NCI-H460 (cell line): ENCODE data around the gene ANKRD65. TPM values are rescaled to one million over a fixed set of nuclear protein-coding genes. Genes with fewer than 3 reads are reported as not detected.
"Not testable (repeated sequence)": the region's sequence is repeated elsewhere in the genome, so short reads cannot be mapped to it uniquely, and the experiment has no call there.

Experiments used
- DNase-seq: peaks from one replicate; pipeline ENCODE4 v3.0.0-alpha.2; 2016; ENCODE audit warnings: low read depth; ENCODE audit errors: extremely low read depth
- polyA plus RNA-seq: library from polyadenylated mRNA; depleted of rRNA; stranded (reverse); fragments of >200 nt; gene quantifications from 2 replicates; pipeline ENCODE4 v1.2.3, GENCODE V29; 2014; cell fraction: nucleus; rRNA removed
- total RNA-seq: library from RNA; depleted of rRNA; stranded (reverse); fragments of >200 nt; shearing (Covaris generic); gene quantifications from 2 replicates; pipeline ENCODE4 v1.2.3, GENCODE V29; 2014; rRNA removed

Gene ANKRD65
- total RNA-seq: 0.15 TPM in 1 of 2 replicates, not detected in the other
- polyA plus RNA-seq: 0.13 and 0.32 TPM in 2 replicates

DNA sequence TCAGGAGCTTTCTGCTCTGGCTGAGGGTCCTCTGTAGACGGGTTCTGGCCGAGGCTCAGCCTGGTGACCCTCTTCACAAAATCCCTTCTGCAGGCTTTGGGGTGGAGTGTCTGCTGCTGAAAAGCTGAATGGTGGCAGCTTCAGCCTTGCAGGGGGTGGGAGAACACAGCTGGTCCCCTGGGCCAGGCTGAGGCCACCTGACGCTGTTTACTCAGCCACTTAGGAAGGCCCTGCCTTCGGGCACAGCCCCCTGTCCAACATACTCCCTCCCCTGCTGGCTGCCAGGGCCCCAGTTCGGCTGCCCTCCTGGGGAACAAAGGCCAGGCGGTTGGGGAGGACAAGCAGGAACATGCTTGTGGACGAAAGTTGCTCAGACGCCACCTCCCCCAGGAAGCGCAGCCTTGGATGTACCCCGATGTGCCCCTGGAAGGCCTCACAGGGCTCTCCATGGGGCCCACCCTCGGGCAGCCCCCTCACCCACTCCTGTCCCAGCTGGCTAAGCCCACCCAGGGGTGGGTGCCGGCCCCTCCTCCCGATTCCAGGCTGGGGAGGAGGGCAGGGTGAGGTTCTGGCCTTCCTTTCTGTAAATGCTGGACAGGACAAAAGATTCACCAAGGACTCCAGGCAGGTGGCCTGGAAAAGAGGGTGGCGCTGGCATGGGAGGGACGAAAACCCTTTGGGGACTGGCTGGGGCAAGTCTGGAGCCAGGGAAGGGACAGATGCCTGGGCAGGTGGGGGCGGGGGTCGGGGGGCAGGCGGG lies at the start of gene ANKRD65:
Gene ANKRD65, minus strand, starts transcription at position 130 of the 760 bp plus-strand sequence. CDS start 271 bp downstream, outside the sequence.
- no peak for DNase-seq

DNA sequence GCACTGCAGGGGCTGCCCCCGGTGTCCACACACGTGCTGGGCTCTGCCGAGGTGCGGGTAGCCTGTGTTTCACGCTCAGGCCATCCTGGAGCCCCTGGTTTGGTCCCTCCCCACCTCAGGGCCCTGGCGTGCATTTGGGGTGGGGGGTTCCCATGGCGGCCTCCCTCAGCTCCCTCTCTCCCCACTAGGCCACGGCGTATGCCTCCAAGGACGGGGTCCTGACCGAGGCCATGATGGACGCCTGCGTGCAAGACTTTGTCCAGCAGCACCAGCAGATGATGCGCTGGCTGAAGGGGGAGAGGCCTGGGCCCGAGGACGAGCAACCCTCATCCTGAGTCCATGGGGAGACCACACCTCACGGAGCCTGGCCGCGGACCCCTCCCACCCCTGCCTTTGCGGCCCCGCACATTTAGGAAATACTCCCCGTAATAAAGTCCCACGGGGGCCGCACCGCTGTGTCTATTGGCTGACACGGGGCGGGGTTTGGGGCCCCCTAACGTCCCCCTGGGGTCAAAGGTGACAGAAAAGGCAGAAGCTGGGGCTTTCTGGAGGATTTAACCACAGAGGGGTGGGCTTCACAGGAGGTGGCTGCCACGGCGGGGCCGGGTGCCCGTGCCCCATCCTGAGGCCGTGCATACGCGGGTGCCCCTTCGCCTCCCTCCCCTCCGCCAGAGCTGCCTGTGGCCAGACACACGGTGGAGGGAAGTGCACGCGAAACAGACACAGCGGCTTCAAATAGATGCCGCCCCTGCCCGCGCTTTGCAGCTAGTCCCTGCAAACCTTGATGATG lies 47.3 kb upstream of the ANKRD65 start:
- not testable (repeated sequence) for DNase-seq

DNA sequence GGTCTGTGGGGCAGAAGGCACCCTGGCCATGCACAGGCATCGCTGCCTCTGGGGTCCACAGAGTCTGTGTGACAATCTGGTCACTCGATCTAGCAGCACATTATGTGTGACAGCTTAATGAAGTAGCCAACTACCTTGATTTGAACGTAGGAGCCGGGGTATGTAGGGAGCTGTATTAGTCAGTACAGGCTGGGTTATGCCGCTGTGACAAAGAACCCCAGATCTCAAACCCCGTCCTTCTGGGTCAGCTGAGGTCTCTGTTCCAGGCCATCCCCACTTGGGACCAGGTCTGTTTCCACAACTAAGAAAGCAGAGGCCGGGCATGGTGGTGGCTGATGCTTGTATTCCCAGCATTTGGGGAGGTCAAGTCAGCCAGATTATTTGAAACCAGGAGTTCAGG lies 42.2 kb upstream of the ANKRD65 start:
- no peak for DNase-seq

DNA sequence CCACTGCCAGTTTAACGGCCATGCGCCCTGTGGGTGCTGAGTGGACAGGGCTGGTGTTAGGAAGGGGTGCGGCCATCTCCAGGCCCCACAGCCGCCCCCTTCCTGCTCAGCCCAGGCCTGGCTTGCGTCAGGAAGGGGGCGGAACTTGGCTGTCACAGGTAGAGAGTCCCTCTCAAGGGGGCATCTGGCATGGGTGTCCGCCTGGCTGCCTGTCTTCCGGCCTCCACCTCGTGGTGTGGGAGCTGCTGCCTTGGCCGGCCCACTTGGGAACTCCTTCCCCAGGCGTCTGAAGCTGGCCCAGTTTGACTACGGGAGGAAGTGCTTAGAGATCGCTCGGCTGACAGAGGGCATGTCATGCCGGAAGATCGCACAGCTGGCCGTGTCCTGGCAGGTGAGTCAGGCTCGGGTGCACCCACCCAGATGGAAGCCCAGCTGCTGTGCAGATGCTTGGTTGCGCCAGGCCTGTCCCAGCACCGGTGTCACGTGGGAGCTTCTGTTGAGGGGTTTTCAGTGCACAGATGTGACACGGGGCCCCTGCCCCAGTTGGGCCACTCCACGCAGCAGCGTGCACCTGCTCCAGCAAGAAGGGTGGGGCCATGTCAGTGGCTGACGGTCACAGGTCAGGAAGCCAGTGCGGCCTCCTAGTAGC lies 41.4 kb upstream of the ANKRD65 start:
- no peak for DNase-seq

DNA sequence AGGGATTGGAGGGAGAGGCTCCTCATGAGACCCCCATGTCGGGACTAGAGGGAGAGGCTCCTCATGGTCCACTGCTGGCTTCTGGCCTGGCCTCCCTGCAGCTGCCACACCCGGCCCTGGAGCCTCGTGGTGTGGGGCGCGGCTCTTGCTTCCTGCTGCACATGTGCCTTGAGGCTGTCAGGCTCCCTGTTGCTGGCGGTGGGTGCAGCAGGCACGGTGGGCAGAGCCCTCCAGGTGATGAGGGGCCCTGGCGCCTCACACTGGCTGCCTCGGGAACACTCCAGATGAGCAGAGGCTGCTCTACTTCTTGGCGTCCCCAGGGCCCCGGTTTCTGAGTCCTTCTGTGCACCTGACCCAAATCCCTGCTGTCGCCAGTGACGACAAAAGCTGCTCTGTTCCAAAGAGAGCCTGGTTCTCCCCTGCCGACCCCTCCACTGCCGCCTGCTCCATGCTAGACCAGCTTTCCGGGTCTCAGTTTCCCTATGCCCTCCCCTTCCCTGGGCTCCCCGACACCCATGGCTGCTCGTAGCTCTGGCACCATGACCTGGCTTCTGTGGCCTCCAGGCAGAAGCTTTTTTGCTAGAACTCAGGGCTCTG lies 40.7 kb upstream of the ANKRD65 start:
- no peak for DNase-seq

DNA sequence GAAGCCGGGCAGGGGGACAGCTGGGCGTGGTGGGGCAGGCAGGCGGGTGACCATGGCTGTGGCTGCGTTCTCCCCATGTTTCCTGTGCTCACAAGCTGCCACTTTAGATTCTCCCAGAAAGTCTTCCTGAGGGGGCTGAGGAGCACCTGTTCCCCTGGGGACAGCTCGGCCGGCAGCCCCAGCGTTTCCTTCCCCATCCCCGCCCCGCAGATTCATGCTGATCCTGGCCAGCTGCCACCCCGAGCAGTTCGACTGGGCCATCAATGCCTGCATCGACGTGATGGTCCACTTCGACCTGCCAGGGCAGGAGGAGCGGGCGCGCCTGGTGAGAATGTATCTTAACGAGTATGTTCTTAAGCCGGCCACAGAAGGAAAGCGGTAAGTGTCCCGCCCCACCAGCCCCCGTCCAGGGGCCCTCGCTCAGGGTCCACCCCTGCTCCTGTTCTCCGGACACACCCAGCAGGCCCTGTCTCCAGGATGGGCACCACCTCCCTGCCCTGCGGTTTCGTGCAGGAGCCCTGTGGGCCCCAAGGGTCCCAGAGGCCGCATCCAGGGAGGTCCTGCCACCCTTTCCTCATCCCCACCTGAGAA lies 39.6 kb upstream of the ANKRD65 start:
- no peak for DNase-seq

DNA sequence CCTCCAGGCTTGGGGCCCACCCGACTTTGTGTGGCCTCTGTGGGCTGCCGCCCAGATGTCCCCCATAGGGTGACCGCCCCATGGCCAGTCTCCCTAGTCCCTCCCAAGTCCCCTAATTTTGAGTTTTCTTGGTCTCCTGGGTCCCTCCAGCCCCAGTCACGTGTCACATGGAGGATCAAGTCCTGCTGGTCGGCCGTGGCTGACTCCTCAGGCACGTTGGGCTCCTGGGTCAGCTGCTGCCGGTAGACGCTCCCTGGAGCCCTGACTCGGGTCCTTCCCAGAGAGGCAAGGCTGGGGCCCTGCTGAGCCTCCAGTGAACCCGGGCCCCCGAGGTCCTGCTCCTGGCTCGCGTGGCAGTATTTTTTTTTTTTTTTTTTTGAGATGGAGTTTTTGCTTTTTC lies 38.6 kb upstream of the ANKRD65 start:
- not testable (repeated sequence) for DNase-seq

DNA sequence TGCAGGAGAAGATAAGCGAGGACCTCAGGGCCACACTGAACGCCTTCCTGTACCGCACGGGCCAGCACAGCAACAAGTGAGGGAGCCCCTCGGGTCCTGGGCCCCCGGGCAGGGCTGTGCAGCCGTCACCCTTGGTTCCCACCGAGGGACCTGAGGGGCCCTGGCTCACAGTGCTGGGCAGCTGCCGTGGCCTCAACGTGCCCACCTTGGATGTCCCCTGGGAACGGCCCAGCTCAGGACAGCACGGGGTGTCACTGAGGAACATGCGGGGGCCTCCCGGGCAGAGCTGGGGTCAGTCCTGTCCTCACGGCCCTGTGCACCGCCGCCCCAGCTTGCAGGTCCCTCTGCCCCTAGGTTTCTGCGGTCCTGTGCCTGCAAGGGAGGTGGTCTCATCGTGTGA lies 38.1 kb upstream of the ANKRD65 start:
- DNase-seq: not testable (repeated sequence)

DNA sequence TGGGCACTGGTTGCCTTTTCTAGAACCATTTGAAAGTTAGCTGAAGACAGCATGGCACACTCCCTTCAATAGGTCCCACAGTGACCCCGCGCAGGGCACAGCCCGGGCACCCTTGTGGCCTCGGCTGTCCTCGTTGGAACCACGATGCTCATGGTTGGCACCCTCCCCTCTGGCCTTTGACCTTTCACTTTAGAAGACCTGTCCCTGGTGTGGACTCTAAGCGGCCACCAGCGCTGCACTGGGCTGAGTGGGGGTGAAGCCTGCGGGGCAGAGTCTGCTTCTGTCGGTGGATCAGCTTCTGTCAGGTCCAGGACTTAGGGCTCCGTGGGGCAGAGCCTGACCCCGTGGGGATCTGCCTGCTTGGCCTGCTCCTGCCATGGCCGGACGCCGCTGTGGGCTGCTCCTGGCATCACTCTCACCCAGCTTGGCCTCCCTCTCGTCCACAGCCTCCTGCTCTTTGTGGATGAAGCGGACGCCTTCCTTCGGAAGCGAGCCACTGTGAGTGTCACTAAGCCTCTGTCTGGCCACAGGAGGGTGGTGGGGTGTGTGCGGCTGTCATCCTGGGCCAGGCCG lies 35.7 kb upstream of the ANKRD65 start:
- DNase-seq: not testable (repeated sequence)

DNA sequence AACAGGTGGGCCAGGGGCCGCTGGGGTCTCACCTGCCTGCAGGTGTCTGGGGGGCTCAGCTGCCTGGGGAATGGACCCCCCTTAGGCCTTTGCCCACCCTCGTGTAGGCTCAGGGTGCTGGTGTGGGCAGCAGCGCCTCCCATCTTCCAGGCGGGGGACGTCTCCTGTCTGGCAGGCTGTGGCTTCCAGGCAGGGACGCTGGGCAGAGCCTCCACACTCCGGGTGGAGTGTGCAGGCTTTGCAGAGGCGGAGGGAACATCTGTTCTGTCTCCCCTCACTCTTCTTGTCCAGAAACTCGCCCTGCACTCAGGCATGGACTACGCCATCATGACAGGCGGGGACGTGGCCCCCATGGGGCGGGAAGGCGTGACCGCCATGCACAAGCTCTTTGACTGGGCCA lies 34.9 kb upstream of the ANKRD65 start:
- not testable (repeated sequence) for DNase-seq

DNA sequence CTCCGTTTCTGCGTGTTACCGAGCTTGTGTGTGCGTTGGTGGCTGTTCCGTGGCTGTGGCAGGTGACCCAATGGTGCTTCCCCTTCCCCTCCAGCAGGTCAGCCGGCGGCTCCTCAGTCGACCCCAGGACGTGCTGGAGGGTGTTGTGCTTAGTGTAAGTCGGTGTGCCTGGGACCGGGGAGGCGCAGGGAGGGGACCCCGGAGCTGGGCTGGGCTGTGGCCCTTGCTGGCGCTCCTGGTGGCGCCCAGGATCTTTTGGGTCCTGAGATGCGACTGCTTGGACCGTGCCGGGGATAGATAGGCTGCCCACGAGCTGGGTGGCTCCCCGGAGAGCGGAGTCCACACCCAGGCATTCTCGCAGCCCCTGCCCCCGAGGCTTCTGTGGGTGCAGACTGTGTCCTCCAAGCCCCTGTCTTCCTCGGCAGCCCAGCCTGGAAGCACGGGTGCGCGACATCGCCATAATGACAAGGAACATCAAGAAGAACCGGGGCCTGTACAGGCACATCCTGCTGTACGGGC lies 34.3 kb upstream of the ANKRD65 start:
- DNase-seq: no peak

DNA sequence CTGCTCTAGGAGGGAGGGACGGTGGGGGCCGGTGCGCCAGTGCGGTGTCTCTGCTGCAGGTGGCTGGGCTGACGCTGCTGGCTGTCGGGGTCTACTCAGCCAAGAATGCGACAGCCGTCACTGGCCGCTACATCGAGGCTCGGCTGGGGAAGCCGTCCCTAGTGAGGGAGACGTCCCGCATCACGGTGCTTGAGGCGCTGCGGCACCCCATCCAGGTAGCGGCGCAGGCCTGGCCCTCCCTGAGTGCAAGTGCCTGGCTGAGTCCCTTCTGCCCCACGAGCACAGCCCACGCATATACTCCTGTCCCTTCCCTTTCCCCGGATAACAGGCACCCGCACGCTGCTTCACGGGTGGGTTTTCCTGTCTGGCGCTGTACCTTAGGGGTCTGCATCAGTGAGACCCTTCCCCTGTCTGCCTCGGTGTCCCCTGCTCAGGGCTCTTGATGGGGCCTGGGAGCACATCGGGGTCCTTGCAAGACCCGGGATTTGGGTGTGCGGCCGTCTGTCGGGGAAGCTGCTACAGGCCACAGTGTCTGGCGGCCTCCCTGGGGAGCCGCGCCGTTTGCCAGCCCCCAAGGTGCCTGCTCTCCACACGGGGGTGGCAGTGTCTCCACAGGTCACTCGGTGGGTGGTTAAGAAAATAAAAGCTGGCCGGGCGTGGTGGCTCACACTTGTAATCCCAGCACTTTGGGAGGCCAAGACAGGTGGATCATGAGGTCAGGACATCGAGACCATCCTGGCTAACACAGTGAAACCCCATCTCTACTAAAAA lies 33.4 kb upstream of the ANKRD65 start:
- not testable (repeated sequence) for DNase-seq

DNA sequence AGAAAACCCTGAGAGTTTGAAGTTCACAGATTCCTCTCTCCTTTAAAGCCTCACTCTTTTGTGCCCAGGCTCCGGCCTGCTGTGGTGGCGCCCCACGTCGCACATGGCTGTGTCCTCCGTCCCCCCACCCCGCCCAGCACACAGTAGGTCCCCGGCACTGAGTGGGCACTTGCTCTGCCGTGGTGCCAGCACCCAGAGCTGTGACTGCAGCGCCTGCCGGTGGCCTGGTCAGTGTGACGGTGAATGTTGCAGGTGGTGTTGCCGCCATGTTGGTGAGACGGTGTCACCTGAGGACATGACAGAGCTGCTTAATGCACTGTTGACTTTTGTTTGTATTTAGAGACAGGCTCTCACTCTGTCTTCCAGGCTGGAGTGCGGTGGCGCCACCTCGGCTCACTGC lies 31.8 kb upstream of the ANKRD65 start:
- no peak for DNase-seq

DNA sequence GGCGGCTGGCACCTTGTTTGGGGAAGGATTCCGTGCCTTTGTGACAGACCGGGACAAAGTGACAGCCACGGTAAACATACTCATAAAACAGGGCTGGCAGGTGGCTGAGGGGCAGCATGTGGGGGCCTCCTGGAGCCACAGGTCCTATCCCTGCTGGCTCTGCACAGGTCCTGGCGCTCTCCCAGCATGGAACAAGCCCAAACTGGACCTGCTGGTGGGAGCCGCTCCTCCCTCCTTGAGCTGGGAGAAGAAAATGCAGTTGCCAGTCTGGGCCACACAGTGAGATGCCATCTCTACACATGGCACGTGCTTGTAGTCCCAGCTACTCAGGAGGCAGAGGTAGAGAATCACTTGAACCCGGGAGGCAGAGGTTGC lies 31.3 kb upstream of the ANKRD65 start:
- DNase-seq: not testable (repeated sequence)

DNA sequence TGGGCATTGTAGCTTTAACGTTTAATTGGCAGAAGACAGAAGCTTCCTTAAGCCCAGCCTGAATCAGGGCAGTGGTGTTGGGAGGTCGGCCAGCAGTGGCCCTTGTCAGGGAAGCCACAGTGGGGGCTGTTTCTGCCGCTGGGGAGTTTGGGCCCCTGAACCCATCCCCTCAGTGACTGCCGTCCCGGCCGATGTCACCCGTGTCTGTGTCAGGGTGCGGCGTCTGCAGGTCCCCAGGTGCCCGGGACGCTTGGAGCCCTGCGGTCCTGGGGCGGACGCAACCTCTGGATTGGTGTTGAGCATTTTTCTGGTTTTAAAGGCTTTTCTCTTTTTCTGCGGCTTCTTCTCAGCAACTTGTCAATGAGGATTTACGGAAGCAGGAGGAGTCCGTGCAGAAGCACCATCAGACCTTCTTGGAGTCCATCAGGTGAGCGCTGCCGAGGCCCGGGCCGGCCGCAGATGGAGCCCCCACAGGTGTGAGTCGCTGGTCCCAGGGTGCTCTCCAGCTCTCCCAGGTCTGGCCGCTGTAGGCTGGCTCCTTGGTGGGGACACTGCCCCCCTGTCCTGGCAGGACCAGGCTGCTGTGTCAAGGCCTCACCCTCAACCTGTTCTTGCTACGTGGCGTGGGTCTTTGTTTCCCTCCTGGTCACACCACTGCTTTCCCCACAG lies 30.8 kb upstream of the ANKRD65 start:
- DNase-seq: no peak

DNA sequence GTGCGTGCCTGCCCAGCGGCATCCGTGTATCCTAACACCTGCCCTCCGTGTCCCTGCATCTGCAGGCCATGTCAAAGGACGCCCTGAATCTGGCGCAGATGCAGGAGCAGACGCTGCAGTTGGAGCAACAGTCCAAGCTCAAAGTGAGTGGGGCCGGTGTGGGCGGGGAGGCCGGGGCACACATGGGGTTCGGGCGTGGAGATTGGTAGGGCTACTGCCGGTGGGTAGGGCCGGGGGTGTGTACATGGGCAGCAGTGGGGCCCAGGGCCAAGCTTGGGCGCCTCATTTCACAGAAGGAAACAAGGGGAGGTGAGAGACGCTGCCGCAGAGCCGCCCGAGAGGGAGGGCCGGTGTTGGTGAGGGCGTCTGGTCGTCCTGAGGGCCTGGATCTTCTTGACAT lies 29.5 kb upstream of the ANKRD65 start:
- DNase-seq: not testable (repeated sequence)

DNA sequence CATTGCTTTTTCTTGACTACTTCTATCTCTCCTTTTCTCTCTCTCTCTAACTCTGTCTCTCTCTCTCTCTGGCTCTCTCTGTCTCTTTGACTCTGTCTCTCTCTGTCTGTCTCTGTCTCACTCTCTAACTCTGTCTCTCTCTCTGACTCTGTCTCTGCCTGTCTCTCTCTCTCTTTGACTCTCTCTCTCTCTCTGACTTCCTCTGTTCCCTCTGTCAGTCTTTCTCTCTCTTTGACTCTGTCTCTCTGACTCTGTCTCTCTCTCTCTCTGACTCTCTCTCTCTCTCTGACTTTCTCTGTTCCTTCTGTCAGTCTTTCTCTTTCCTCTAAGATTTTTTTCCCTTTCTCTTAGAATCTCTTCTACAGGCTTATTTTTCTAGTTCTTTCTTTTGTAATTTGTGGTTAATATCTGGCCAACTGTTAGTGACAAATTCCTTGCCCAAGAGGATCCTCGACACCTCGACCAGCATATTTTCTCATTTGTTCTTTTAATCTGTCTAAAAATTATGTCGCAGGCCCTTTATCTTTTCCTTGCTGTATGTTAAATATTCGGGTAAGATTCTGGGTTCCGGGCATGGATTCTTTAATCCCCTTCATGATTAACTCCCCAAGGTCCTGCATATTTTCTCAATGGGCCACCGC lies 28.1 kb upstream of the ANKRD65 start, which contains the start of gene ATAD3C:
Gene ATAD3C, plus strand, starts transcription at position 591 of the 641 bp plus-strand sequence. CDS start 995 bp downstream, outside the sequence.
- no peak for DNase-seq

DNA sequence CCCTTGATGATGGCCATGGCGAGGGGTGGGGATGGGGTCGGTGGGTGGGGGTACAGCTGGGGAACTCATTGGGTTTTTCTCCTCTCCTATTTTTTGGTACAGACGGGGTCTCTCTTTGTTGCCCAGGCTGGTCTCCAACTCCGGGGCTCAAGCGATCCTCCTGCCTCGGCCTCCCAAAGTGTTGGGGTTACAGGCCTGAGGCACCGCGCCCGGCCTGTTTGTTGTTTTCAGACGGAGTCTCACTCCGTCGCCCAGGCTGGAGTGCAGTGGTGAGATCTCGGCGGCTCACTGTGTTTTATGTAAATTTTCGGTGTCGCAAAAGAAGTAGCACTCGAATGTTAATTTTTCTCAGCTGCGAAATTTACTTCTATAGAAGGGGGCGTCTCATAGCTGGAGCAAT lies 25.6 kb upstream of the ANKRD65 start:
- not testable (repeated sequence) for DNase-seq
